ENCODE results near the gene RPTOR.

DNA sequence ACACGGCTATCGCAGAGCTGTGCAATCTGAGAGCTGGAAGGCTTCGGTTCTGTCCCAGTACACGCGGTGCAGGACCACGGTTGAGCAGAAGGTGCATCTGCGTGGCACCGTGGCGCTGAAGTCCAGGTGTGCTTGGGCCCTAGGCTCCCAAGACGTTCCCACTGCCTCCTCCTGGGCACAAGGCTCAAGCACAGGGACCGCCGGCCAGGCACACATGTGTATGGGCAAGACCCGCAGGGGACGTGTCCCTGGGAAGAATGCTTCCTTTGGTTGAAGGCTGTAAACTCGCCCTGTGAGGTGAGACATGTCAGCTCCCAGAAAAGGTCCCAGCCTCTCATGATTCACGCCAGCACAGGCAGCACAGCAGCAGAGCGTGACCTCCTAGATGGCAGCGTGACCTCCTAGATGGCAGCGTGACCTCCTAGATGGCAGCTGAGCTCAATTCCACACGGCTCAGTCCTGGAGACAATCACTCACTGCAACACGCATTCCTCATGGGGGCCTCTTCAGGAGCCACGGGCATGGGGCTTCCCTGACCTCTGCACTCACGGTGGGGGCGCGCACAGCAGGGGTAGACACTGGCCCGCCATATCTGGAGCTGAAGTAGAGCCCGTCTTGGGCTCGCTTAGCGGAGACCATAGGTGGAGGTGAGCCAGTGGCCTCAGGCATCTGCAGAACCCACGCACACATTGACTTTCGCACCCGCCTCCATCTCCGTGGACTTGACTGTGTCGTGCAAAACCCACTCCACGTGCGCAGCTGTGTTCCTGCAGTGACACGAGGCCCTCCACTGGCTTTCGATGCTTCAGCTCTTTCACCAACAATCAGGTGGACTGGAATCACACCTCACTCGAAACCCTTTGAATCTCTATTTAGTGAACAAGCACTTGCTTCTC, 362.0 kb downstream of the RPTOR start:
- TF ChIP-seq, protein P1, sequence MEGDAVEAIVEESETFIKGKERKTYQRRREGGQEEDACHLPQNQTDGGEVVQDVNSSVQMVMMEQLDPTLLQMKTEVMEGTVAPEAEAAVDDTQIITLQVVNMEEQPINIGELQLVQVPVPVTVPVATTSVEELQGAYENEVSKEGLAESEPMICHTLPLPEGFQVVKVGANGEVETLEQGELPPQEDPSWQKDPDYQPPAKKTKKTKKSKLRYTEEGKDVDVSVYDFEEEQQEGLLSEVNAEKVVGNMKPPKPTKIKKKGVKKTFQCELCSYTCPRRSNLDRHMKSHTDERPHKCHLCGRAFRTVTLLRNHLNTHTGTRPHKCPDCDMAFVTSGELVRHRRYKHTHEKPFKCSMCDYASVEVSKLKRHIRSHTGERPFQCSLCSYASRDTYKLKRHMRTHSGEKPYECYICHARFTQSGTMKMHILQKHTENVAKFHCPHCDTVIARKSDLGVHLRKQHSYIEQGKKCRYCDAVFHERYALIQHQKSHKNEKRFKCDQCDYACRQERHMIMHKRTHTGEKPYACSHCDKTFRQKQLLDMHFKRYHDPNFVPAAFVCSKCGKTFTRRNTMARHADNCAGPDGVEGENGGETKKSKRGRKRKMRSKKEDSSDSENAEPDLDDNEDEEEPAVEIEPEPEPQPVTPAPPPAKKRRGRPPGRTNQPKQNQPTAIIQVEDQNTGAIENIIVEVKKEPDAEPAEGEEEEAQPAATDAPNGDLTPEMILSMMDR (optimal IDR thresholded peaks at IDR 0.05 in 1 of 3, IDR thresholded peaks at IDR 0.05 in 1 of 3, conservative IDR thresholded peaks at IDR 0.05 in 1 of 3; ENCODE audit: extremely low read depth in 1 of 3, insufficient read depth in 2 of 3, low read length in 3 of 3): no peak
- no peak for TF ChIP-seq EZH2 (IDR thresholded peaks at IDR 0.05; ENCODE audit: low read length)

Data from keratinocyte (primary cell).